ENCODE data around the gene C10orf105.

C10orf105 gene

GRCh38 chr10:71751515-71752224 lies 32.1 kb upstream of the C10orf105 start:
- DNase-seq, result no peak

- no peak for DNase-seq
Measured at GRCh38 chr10:71750986-71751385, 31.4 kb upstream of the C10orf105 start.

GRCh38 chr10:71750124-71750841 lies 30.7 kb upstream of the C10orf105 start:
- DNase-seq, result no peak

GRCh38 chr10:71749396-71749795 lies 29.8 kb upstream of the C10orf105 start:
- no peak for DNase-seq

GRCh38 chr10:71748671-71749191 lies 29.2 kb upstream of the C10orf105 start:
- no peak for DNase-seq

GRCh38 chr10:71747551-71748523 lies 28.3 kb upstream of the C10orf105 start:
- DNase-seq, result no peak

- no peak for DNase-seq
Measured at GRCh38 chr10:71747039-71747531, 27.5 kb upstream of the C10orf105 start.

- no peak for DNase-seq
Measured at GRCh38 chr10:71746344-71747037, 26.9 kb upstream of the C10orf105 start.

- DNase-seq, result no peak
Measured at GRCh38 chr10:71745664-71746250, 26.2 kb upstream of the C10orf105 start.

- no peak for DNase-seq
Measured at GRCh38 chr10:71744897-71745663, 25.5 kb upstream of the C10orf105 start.

GRCh38 chr10:71743866-71744265 lies 24.3 kb upstream of the C10orf105 start:
- no peak for DNase-seq

GRCh38 chr10:71743089-71743838 lies 23.7 kb upstream of the C10orf105 start:
- DNase-seq, result no peak

GRCh38 chr10:71742301-71743088 lies 22.9 kb upstream of the C10orf105 start:
- DNase-seq, result no peak

- DNase-seq, result no peak
Measured at GRCh38 chr10:71741671-71742070, 22.1 kb upstream of the C10orf105 start.

GRCh38 chr10:71741029-71741428 lies 21.5 kb upstream of the C10orf105 start:
- DNase-seq, result no peak

- no peak for DNase-seq
Measured at GRCh38 chr10:71740069-71740653, 20.6 kb upstream of the C10orf105 start.

- no peak for DNase-seq
Measured at GRCh38 chr10:71739358-71739900, 19.9 kb upstream of the C10orf105 start.

GRCh38 chr10:71737834-71738197 lies 18.2 kb upstream of the C10orf105 start:
- no peak for DNase-seq

Measured in SHP77 (cell line).